NCI-H774 (cell line): ENCODE results near the gene NAV3.
"Not testable (repeated sequence)": the region's sequence is repeated elsewhere in the genome, so short reads cannot be mapped to it uniquely, and the experiment has no call there.

Source experiments
- DNase-seq: peaks from one replicate; lab custom pipeline; 2025; lab: John Stamatoyannopoulos, UW

Gene NAV3

GRCh38 chr12:78055545-78055944, 224.9 kb downstream of the NAV3 start:
- no peak for DNase-seq

- DNase-seq: no peak
These were observed 226.4 kb downstream of the NAV3 start for GRCh38 chr12:78057075-78057474.

GRCh38 chr12:78060186-78060585, 229.5 kb downstream of the NAV3 start:
- DNase-seq: no peak

DNA sequence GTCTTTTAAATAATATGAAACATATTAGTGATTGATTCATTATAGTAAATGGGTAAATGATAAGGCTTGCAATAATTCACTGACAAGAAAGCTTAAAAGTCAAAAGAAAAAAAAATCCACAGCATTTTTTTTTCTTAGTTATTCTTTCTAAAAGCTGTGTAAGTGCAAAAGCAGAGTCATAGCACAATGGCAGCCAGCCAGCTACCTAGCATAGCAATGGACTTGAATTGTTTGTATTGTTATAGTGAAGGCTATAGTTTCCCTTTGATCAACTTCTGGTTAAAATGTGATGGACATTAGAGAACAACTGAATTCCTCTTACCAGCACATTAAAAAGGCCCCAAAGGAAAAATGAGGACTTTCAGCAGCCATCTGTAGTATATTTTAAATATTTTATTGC, 232.1 kb downstream of the NAV3 start:
- DNase-seq: peak; percentile 12

DNA sequence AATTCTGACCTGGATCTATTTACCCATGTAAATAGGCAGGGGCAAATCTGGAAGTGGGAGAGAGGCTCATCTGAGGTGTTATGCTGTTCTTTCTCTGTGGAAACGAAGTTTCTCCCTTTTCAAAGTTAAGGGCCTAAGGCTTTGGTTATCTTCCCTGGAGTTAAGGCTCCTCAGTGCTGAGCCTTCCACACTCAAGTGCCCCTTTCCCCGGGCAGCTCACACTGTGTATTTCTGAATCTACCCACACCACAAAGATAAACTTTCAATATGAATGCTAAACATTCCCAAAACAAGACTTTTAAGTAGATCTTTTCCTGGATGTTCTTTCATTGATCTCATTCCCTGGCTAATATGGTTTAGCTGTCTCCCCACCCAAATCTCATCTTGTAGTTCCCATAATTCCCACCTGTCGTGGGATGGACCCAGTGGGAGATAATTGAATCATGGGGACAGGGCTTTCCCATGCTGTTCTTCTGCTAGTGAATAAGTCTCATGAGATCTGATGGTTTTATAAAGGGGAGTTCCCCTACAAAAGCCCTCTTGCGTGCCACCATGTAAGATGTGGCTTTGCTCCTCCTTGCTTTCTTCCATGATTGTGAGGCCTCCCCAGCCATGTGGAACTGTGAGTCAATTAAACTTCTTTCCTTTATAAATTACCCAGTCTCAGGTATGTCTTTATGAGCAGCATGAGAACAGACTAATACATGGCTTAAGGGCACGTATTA, 251.1 kb downstream of the NAV3 start:
- DNase-seq: no peak

DNA sequence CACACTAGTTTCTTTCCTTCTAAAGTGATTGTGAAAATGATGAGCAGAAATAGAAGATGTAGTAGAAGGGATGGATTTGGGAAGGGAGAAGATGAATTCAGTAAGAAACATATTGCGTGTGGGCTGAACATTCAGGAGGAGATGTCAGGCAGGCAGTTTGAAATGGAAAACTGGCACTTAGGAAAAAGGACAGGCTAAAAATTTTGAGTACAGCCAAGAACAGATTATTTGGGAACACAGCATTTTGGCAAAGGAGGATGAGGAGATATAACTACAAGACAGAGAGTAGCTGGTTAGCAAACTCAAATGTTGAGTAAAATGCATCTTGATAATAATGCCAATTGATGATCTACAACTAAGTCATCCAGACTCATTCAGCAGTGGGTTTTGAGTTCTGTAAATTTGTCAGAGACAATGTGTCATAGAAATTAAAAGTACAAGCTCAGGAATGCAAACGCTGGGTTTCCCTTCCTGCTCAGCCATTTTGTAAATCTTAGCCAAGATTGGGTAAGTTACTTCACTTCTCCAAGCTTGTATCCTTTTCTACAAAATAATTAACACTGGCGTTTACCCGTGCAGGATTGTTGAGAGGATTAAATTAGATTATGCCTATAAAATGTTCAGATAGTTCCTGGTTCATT, 255.0 kb downstream of the NAV3 start:
- no peak for DNase-seq

GRCh38 chr12:78086553-78087362, 256.1 kb downstream of the NAV3 start:
- DNase-seq: no peak

DNA sequence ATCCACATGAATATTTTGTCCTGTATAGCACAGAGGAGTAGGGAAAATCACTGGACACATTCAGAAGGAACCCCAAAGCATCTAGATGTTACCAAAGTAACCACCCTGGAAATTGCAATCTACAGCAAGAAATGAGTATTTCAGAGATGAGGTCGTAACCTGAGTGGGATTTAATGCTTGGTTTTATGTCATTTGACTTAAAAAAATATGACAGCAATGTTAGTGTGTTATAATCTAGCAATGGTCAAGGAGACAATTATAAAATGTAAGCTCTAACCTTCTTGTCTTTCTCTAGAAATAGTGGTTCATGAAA, 256.6 kb downstream of the NAV3 start:
- no peak for DNase-seq

- peak; percentile 67 for DNase-seq
These were observed 257.7 kb downstream of the NAV3 start for GRCh38 chr12:78088391-78088832.

DNA sequence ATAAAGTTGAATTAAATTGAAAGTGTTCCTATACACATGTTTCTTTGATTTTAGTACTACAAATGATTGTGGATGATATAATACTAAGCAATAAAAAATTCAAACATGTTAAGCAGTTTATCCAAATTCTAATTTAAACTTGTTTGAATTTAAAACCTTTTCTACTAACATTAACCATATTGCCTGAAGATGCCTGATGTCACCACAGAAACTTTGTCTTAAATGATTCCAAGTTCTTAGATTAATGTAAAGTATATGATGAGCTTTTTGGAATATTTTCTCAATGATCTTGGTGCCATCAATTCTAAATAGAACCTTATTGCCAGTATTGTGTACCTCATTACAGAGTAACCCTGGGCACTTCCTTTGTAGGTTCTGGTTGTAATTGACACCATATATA, 259.6 kb downstream of the NAV3 start:
- no peak for DNase-seq

DNA sequence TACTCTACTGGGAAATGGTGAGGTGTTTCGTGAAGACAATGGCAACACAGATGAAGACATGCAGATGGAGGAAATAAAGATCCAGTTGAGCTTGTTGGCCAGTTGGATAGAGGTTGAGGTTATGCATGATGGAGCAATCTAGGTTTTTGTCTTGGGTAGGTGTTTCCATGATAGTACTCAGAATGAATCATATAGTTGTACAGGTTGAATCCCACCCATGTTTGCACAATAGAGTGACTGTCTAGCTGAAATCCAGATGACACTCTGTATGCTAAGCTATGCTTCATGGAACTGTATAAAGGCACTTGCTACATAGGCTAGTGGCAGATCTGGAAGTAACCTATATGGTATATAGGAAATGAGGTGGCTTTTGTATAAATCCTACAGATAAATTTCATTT, 264.9 kb downstream of the NAV3 start:
- DNase-seq: no peak

DNA sequence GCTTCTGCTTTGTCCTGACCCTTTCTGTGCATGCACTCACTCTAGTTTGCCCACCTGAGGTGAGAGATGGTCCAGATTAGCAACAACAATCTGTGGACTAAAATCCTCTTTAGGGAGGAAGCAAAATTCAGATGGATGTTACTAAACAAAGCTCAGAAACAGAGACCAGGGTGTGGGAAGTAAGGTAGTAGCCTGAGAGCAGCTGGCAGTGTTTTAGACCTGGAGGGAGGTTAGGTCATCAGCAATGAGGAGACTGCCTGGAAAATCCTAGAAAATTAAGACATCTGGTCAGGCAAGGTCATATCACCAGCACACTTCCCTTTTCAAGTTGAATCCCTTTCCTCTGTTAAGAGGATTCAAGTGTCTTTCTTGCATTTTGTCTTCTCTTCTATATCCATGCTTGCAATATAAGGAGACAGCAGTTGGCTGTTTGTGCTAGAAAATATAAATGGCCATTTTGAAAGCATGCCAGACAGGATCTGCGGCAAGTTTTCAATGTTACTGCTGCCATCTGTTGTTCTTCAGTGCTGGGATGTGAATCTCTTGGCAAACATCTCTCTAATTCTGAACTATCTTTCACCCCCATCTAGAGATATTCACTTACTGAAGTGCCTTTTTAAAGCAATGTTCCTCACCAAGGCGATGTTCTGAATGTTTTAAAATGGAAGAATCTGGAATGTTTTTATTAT, 266.4 kb downstream of the NAV3 start:
- no peak for DNase-seq

DNA sequence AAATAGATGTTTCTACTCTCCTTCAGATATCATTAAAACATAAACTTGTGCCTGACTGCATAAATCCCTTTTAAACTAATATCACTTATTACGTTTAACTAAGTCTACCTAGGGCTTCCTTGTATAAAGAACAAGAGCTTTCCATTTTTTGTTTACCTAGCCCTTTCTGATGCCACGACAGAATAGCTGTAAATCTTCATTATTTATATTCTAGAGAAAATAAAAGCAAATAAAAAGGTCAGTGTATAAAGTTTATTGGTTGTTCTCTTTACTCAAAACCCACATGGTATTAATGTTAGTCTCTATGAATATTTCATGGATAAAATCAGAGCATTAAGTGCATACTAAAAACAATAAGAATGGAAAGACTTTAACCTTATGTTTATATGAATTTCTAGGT, 269.1 kb downstream of the NAV3 start:
- DNase-seq: no peak

DNA sequence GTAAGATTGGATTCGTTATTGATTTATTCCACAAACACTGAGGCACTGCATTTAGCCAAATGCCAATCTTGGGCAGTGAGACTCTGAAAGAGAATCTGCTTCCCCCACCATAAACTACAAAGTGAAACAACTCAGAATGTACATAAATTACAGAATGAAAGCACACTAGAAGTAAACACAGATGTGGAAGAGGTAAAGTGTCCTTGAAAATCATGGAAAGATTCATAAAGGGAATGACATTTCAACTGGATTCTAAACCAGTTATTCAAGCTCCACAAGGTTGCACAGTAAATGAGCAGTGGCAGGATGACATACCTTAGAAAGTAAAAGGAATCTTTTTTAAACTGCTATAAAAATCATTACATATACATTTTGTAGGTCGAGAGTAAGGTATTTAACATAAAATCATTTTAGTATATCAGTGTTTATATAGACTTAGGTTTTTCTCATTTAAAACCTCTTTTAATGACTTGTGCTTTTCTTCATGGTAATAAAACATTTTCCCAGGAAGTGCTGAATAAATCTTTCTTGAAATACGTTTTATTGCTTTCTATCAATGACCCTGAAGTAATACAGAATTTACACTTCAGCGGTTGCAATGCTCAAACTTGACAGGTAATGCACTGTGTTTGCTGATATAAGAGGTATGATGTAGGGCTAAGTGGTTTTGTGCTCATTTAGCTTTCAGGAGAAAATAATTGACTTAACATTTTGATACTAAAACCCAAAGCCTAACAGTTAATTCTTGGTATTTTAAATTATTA, 270.6 kb downstream of the NAV3 start:
- DNase-seq: peak; percentile 71

GRCh38 chr12:78101946-78102635, 271.4 kb downstream of the NAV3 start:
- peak; percentile 58 for DNase-seq

GRCh38 chr12:78102801-78103200, 272.1 kb downstream of the NAV3 start:
- not testable (repeated sequence) for DNase-seq

DNA sequence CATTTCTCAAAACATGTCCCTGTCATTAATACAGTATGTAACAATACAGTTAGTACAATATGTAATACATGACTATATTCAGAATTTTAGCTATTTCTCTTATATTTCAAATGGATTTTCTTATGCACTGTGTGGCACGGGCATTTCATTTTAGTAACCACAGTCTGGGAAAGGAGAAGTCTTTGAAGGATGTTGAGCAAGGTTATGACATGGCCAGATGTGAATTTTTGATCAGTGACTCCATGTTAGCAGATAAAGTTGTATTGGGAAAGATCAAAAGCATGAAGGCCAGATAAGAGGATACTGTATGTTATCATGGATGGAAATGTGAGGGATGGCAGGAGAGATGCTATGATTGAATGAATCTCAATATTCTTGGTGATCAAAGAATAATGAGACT, 285.2 kb downstream of the NAV3 start:
- no peak for DNase-seq

DNA sequence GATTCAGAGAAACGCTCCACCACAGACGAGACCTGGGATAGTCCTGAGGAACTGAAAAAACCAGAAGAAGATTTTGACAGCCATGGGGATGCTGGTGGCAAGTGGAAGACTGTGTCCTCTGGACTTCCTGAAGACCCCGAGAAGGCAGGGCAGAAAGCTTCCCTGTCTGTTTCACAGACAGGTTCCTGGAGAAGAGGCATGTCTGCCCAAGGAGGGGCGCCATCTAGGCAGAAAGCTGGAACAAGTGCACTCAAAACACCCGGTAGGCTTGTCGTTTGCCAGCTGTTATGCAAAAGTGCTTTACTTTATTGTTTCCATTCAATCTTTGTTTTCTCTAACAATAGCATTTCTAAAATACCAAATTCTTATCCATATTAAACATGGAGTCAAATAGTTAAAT, 287.3 kb downstream of the NAV3 start:
- no peak for DNase-seq

- no peak for DNase-seq
These were observed 287.8 kb downstream of the NAV3 start for GRCh38 chr12:78118486-78118885.

DNA sequence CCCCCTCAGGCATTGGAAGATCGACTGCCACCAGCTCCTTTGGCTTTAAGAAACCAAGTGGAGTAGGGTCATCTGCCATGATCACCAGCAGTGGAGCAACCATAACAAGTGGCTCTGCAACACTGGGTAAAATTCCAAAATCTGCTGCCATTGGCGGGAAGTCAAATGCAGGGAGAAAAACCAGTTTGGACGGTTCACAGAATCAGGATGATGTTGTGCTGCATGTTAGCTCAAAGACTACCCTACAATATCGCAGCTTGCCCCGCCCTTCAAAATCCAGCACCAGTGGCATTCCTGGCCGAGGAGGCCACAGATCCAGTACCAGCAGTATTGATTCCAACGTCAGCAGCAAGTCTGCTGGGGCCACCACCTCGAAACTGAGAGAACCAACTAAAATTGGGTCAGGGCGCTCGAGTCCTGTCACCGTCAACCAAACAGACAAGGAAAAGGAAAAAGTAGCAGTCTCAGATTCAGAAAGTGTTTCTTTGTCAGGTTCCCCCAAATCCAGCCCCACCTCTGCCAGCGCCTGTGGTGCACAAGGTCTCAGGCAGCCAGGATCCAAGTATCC, 288.7 kb downstream of the NAV3 start:
- DNase-seq: no peak

DNA sequence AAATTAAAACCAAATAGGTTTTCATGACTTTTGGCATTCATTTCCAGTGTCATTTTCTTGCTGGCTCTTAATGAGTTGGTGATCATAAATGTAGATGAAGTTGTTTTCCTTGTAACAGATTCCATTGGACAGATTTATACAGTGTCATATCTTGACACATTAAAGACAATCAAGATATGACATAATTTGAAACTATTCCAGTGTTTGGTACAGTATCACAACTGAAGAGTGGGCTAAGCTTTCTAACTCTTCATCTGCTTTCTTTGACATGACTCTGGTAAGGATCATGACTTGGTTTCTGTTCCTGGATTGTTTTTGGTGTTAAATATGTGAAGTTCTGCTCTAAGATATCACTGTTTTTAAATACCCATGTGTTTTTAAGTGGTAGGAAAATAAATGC, 289.6 kb downstream of the NAV3 start:
- no peak for DNase-seq
